Measurements from ENCODE around the gene MYO16.
"Not testable (repeated sequence)": the region's sequence is repeated elsewhere in the genome, so short reads cannot be mapped to it uniquely, and the experiment has no call there.

MYO16 gene

GRCh38 chr13:108782480-108782879 is 153.1 kb downstream of the MYO16 start:
- H3K9ac ChIP-seq (ENCODE audit: low read depth in 1 of 2, low read length in 2 of 2); H3K9me3 ChIP-seq (ENCODE audit: control insufficient read depth in 2 of 2, low read length in 2 of 2); H3K4me3 ChIP-seq (ENCODE audit: low read length in 2 of 2); H3K27ac ChIP-seq (ENCODE audit: low read depth in 2 of 2, low read length in 2 of 2); H3K36me3 ChIP-seq (ENCODE audit: control insufficient read depth in 2 of 2, insufficient read depth in 2 of 2, low read length in 2 of 2); H3K4me1 ChIP-seq (ENCODE audit: control insufficient read depth in 2 of 2, insufficient read depth in 2 of 2, low read length in 2 of 2); H3K27me3 ChIP-seq (ENCODE audit: control insufficient read depth in 2 of 2, insufficient read depth in 2 of 2, low read length in 2 of 2): not testable (repeated sequence)

DNA sequence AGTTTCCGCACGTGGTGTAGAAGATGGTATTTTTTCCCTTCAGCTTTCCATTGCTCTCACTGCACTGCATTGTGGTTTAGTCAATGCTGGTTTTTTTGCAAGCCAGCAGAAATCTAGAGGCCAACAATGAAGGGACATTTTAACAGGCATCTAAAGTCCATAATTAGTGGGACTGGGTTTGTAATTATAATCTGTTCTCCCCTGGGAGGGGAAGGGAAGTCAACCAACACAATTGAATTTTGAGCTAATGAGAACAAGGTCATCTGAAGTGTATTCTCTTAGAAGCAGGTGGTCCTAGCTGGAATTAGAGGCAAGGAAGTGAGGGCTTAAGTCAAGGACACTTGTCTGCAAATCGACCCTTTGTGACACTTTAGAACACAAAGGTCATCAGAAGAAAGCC is 156.4 kb downstream of the MYO16 start:
- Histone ChIP-seq H3K9ac (ENCODE audit: low read depth in 1 of 2, low read length in 2 of 2) (no peak overlapping the region), H3K27ac (ENCODE audit: low read depth in 2 of 2, low read length in 2 of 2) (no peak overlapping the region), H3K27me3 (ENCODE audit: control insufficient read depth in 2 of 2, insufficient read depth in 2 of 2, low read length in 2 of 2) (no peaks in the 10 kb centered on the region), H3K36me3 (ENCODE audit: control insufficient read depth in 2 of 2, insufficient read depth in 2 of 2, low read length in 2 of 2) (no peaks in the 10 kb centered on the region), H3K9me3 (ENCODE audit: control insufficient read depth in 2 of 2, low read length in 2 of 2) (no peaks in the 10 kb centered on the region), H3K4me3 (ENCODE audit: low read length in 2 of 2) (no peak overlapping the region), H3K4me1 (ENCODE audit: control insufficient read depth in 2 of 2, insufficient read depth in 2 of 2, low read length in 2 of 2) (no peaks in the 10 kb centered on the region)

- Histone ChIP-seq H3K27me3 (ENCODE audit: control insufficient read depth in 2 of 2, insufficient read depth in 2 of 2, low read length in 2 of 2) (no peaks in the 10 kb centered on the region), H3K4me1 (ENCODE audit: control insufficient read depth in 2 of 2, insufficient read depth in 2 of 2, low read length in 2 of 2) (no peaks in the 10 kb centered on the region), H3K4me3 (ENCODE audit: low read length in 2 of 2) (no peak overlapping the region), H3K27ac (ENCODE audit: low read depth in 2 of 2, low read length in 2 of 2) (no peak overlapping the region), H3K9ac (ENCODE audit: low read depth in 1 of 2, low read length in 2 of 2) (no peak overlapping the region), H3K36me3 (ENCODE audit: control insufficient read depth in 2 of 2, insufficient read depth in 2 of 2, low read length in 2 of 2) (no peaks in the 10 kb centered on the region), H3K9me3 (ENCODE audit: control insufficient read depth in 2 of 2, low read length in 2 of 2) (no peaks in the 10 kb centered on the region)
These were observed 157.2 kb downstream of the MYO16 start for GRCh38 chr13:108786456-108787200.

GRCh38 chr13:108787700-108788414 is 158.4 kb downstream of the MYO16 start:
- Histone ChIP-seq H3K9ac (ENCODE audit: low read depth in 1 of 2, low read length in 2 of 2) (no peak overlapping the region), H3K4me1 (ENCODE audit: control insufficient read depth in 2 of 2, insufficient read depth in 2 of 2, low read length in 2 of 2) (no peaks in the 10 kb centered on the region), H3K36me3 (ENCODE audit: control insufficient read depth in 2 of 2, insufficient read depth in 2 of 2, low read length in 2 of 2) (no peaks in the 10 kb centered on the region), H3K27me3 (ENCODE audit: control insufficient read depth in 2 of 2, insufficient read depth in 2 of 2, low read length in 2 of 2) (no peaks in the 10 kb centered on the region), H3K4me3 (ENCODE audit: low read length in 2 of 2) (no peak overlapping the region), H3K9me3 (ENCODE audit: control insufficient read depth in 2 of 2, low read length in 2 of 2) (no peaks in the 10 kb centered on the region), H3K27ac (ENCODE audit: low read depth in 2 of 2, low read length in 2 of 2) (no peak overlapping the region)

DNA sequence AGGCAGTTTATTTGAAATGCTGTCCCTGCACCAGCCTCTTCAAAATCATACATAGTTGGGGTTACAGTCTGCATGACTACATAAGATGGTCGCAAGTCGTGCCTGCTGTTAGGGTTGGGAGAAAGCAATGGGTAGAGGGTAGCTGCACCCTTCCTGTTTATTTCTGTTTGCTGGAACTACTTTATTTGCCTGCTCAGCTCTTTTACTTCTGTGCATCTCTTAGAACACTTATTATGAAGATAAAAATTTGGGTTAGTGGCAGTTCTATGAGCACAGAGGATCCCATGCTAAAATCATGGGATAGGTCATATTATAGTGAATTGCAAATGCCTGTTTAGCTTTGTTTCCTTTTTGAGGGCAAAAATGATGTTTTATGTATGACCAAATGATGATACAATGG is 160.1 kb downstream of the MYO16 start:
- no peaks in the 10 kb centered on the region for H3K4me1 ChIP-seq (ENCODE audit: control insufficient read depth in 2 of 2, insufficient read depth in 2 of 2, low read length in 2 of 2)
- no peak overlapping the region for H3K27ac ChIP-seq (ENCODE audit: low read depth in 2 of 2, low read length in 2 of 2)
- H3K9me3 ChIP-seq (ENCODE audit: control insufficient read depth in 2 of 2, low read length in 2 of 2) = no peaks in the 10 kb centered on the region
- H3K4me3 ChIP-seq (ENCODE audit: low read length in 2 of 2) = no peak overlapping the region
- H3K9ac ChIP-seq (ENCODE audit: low read depth in 1 of 2, low read length in 2 of 2) = no peak overlapping the region
- H3K36me3 ChIP-seq (ENCODE audit: control insufficient read depth in 2 of 2, insufficient read depth in 2 of 2, low read length in 2 of 2) = no peaks in the 10 kb centered on the region
- H3K27me3 ChIP-seq (ENCODE audit: control insufficient read depth in 2 of 2, insufficient read depth in 2 of 2, low read length in 2 of 2) = no peaks in the 10 kb centered on the region

- Histone ChIP-seq H3K36me3 (ENCODE audit: control insufficient read depth in 2 of 2, insufficient read depth in 2 of 2, low read length in 2 of 2) (no peaks in the 10 kb centered on the region), H3K4me3 (ENCODE audit: low read length in 2 of 2) (no peak overlapping the region), H3K27me3 (ENCODE audit: control insufficient read depth in 2 of 2, insufficient read depth in 2 of 2, low read length in 2 of 2) (no peaks in the 10 kb centered on the region), H3K9me3 (ENCODE audit: control insufficient read depth in 2 of 2, low read length in 2 of 2) (no peaks in the 10 kb centered on the region), H3K4me1 (ENCODE audit: control insufficient read depth in 2 of 2, insufficient read depth in 2 of 2, low read length in 2 of 2) (no peaks in the 10 kb centered on the region), H3K27ac (ENCODE audit: low read depth in 2 of 2, low read length in 2 of 2) (no peak overlapping the region), H3K9ac (ENCODE audit: low read depth in 1 of 2, low read length in 2 of 2) (no peak overlapping the region)
These were observed 166.4 kb downstream of the MYO16 start for GRCh38 chr13:108795841-108796240.

DNA sequence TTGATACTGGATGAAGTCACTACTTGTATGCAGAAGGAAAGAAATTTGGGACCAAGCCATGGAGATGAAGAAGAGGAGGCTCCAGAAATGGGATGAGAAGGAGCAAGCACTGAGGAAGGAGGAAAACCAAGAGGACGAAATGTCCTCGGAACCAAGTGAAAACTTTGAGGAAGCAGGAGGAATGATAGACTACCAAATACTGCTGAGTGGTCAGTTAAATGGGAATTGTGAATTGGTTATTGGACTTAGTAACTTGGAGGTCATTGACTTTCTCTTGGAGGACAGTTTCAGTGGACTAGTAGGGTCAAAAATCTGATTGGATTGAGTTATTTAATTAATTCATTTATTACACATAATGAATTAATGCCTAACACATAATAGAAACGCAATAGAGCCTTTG is 167.9 kb downstream of the MYO16 start:
- Histone ChIP-seq H3K9ac (ENCODE audit: low read depth in 1 of 2, low read length in 2 of 2) (no peak overlapping the region), H3K4me1 (ENCODE audit: control insufficient read depth in 2 of 2, insufficient read depth in 2 of 2, low read length in 2 of 2) (no peaks in the 10 kb centered on the region), H3K27ac (ENCODE audit: low read depth in 2 of 2, low read length in 2 of 2) (no peak overlapping the region), H3K9me3 (ENCODE audit: control insufficient read depth in 2 of 2, low read length in 2 of 2) (no peaks in the 10 kb centered on the region), H3K36me3 (ENCODE audit: control insufficient read depth in 2 of 2, insufficient read depth in 2 of 2, low read length in 2 of 2) (no peaks in the 10 kb centered on the region), H3K27me3 (ENCODE audit: control insufficient read depth in 2 of 2, insufficient read depth in 2 of 2, low read length in 2 of 2) (no peaks in the 10 kb centered on the region), H3K4me3 (ENCODE audit: low read length in 2 of 2) (no peak overlapping the region)

DNA sequence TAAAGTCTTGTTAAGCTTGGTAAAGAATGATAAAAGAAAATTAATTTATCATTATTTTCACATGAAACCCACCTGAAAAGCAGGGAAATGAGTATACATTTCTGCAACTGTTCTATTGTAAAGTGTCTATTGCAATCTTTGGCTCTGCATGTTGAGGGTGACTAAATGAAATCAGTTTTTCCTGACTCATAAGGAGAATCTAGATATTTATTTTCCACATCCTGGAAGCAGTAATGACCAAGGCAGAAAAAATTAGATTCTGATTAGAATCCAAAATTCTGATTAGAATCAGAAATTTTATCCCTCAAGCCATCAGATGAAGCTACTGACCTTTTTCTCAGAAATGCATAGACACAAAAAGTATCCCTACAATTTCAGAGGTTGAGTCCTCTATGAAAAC is 178.4 kb downstream of the MYO16 start:
- Histone ChIP-seq H3K27me3 (ENCODE audit: control insufficient read depth in 2 of 2, insufficient read depth in 2 of 2, low read length in 2 of 2) (no peaks in the 10 kb centered on the region), H3K4me1 (ENCODE audit: control insufficient read depth in 2 of 2, insufficient read depth in 2 of 2, low read length in 2 of 2) (no peaks in the 10 kb centered on the region), H3K9ac (ENCODE audit: low read depth in 1 of 2, low read length in 2 of 2) (no peak overlapping the region), H3K36me3 (ENCODE audit: control insufficient read depth in 2 of 2, insufficient read depth in 2 of 2, low read length in 2 of 2) (no peaks in the 10 kb centered on the region), H3K9me3 (ENCODE audit: control insufficient read depth in 2 of 2, low read length in 2 of 2) (no peaks in the 10 kb centered on the region), H3K4me3 (ENCODE audit: low read length in 2 of 2) (no peak overlapping the region), H3K27ac (ENCODE audit: low read depth in 2 of 2, low read length in 2 of 2) (no peak overlapping the region)

DNA sequence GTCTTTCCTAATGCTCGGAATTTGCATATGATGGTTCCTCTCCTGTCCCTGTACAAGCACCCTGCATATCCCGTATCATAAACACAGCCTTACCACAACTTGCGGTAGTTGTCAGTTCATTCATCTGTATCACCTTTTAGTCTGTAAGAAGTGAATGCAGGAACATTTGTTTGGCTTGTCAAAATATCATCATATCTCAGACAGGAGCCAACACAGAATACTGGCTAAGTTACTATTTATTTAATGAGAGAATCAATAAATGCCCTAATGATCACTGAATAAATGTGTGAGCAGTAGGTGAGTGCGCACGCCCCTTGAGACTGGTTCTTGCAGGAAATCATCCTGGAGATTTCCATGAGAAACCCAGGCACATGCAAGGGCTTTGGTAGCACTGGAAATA is 182.8 kb downstream of the MYO16 start:
- H3K9ac ChIP-seq (ENCODE audit: low read depth in 1 of 2, low read length in 2 of 2) = no peak overlapping the region
- H3K36me3 ChIP-seq (ENCODE audit: control insufficient read depth in 2 of 2, insufficient read depth in 2 of 2, low read length in 2 of 2) = no peaks in the 10 kb centered on the region
- no peaks in the 10 kb centered on the region for H3K27me3 ChIP-seq (ENCODE audit: control insufficient read depth in 2 of 2, insufficient read depth in 2 of 2, low read length in 2 of 2)
- H3K4me3 ChIP-seq (ENCODE audit: low read length in 2 of 2) = no peak overlapping the region
- no peaks in the 10 kb centered on the region for H3K9me3 ChIP-seq (ENCODE audit: control insufficient read depth in 2 of 2, low read length in 2 of 2)
- no peak overlapping the region for H3K27ac ChIP-seq (ENCODE audit: low read depth in 2 of 2, low read length in 2 of 2)
- no peaks in the 10 kb centered on the region for H3K4me1 ChIP-seq (ENCODE audit: control insufficient read depth in 2 of 2, insufficient read depth in 2 of 2, low read length in 2 of 2)

- H3K4me1 ChIP-seq (ENCODE audit: control insufficient read depth in 2 of 2, insufficient read depth in 2 of 2, low read length in 2 of 2) = no peaks in the 10 kb centered on the region
- no peak overlapping the region for H3K4me3 ChIP-seq (ENCODE audit: low read length in 2 of 2)
- H3K36me3 ChIP-seq (ENCODE audit: control insufficient read depth in 2 of 2, insufficient read depth in 2 of 2, low read length in 2 of 2) = no peaks in the 10 kb centered on the region
- H3K27ac ChIP-seq (ENCODE audit: low read depth in 2 of 2, low read length in 2 of 2) = no peak overlapping the region
- H3K9me3 ChIP-seq (ENCODE audit: control insufficient read depth in 2 of 2, low read length in 2 of 2) = no peaks in the 10 kb centered on the region
- H3K27me3 ChIP-seq (ENCODE audit: control insufficient read depth in 2 of 2, insufficient read depth in 2 of 2, low read length in 2 of 2) = no peaks in the 10 kb centered on the region
- no peak overlapping the region for H3K9ac ChIP-seq (ENCODE audit: low read depth in 1 of 2, low read length in 2 of 2)
These were observed 183.2 kb downstream of the MYO16 start for GRCh38 chr13:108812661-108813060.

Measured in mucosa of rectum (tissue), 2 donors.